Neural cell (in vitro differentiated cells): ENCODE data around the gene GGT5. TPM values are rescaled to one million over a fixed set of nuclear protein-coding genes. Genes with fewer than 3 reads are reported as not detected.

Source experiments
- H2AFZ ChIP-seq: fragments of 200-600, 300-800 bp; sonication (generic), shearing (Covaris generic); 2 replicates; pipeline ENCODE4 v1.6.0; 2014; ENCODE audit warnings: low read depth, mild to moderate bottlenecking, antibody characterized with exemption, low read length, moderate library complexity
- H3F3A ChIP-seq: fragments of 200-600 bp; shearing (Covaris generic); 2 replicates; pipeline ENCODE4 v1.6.1; 2016; ENCODE audit warnings: mild to moderate bottlenecking, moderate library complexity, mixed read lengths, antibody characterized with exemption, low read length; ENCODE audit not compliant: insufficient read depth, poor library complexity, severe bottlenecking
- H3K27ac ChIP-seq: fragments of 200-600, 300-800 bp; sonication (generic), shearing (Covaris generic); 2 replicates; pipeline ENCODE4 v1.5.1; 2014; ENCODE audit warnings: mild to moderate bottlenecking, low read length, moderate library complexity
- H3K27me3 ChIP-seq: fragments of 300-800, 200-600 bp; sonication (generic), shearing (Covaris generic); 2 replicates; pipeline ENCODE4 v1.6.0; 2014; ENCODE audit warnings: mild to moderate bottlenecking, low read depth, low read length, moderate library complexity; ENCODE audit not compliant: insufficient read depth
- H3K36me3 ChIP-seq: fragments of 300-800, 200-600 bp; sonication (generic), shearing (Covaris generic); 2 replicates; pipeline ENCODE4 v1.5.1; 2014; ENCODE audit warnings: mild to moderate bottlenecking, antibody characterized with exemption, low read length, moderate library complexity; ENCODE audit not compliant: insufficient read depth
- H3K4me2 ChIP-seq: fragments of 300-800, 200-600 bp; sonication (generic), shearing (Covaris generic); 2 replicates; pipeline ENCODE4 v1.6.0; 2014; ENCODE audit warnings: mild to moderate bottlenecking, low read length
- H3K4me3 ChIP-seq: fragments of 300-800, 200-600 bp; sonication (generic), shearing (Covaris generic); 2 replicates; pipeline ENCODE4 v1.5.1; 2014; ENCODE audit warnings: mild to moderate bottlenecking, low read length, moderate library complexity
- H3K79me2 ChIP-seq: fragments of 200-600 bp; shearing (Covaris generic); replicated peaks from 2 replicates; pipeline ENCODE4 v1.6.0; 2014; ENCODE audit warnings: mild to moderate bottlenecking, low read length, moderate library complexity; ENCODE audit not compliant: insufficient read depth
- H3K9ac ChIP-seq: fragments of 300-800, 200-600 bp; sonication (generic), shearing (Covaris generic); 2 replicates; pipeline ENCODE4 v1.6.1; 2016; ENCODE audit warnings: mild to moderate bottlenecking, low read length, mixed read lengths
- H3K9me2 ChIP-seq: fragments of 200-600 bp; shearing (Covaris generic); 2 replicates; pipeline ENCODE4 v1.6.1; 2016; ENCODE audit warnings: mild to moderate bottlenecking, low read length, mixed read lengths; ENCODE audit not compliant: insufficient read depth
- H3K9me3 ChIP-seq: fragments of 200-600, 300-800 bp; sonication (generic), shearing (Covaris generic); 2 replicates; pipeline ENCODE4 v1.6.1; 2016; ENCODE audit warnings: mild to moderate bottlenecking, mixed run types, low read length, moderate library complexity, mixed read lengths
- H4K20me1 ChIP-seq: fragments of 200-600 bp; shearing (Covaris generic); 2 replicates; pipeline ENCODE4 v1.6.1; 2016; ENCODE audit warnings: mild to moderate bottlenecking, mixed run types; ENCODE audit not compliant: insufficient read depth
- EP300 ChIP-seq: fragments of 450-650 bp; conservative IDR thresholded peaks from 2 replicates; pipeline ENCODE4 v1.6.1; 2014; ENCODE audit warnings: antibody characterized with exemption, mild to moderate bottlenecking, moderate library complexity; ENCODE audit not compliant: poor library complexity, severe bottlenecking
- EZH2 ChIP-seq: fragments of 200-600, 300-800 bp; shearing (Covaris generic), sonication (generic); IDR thresholded peaks from 2 replicates; pipeline ENCODE4 v1.6.1; 2014; ENCODE audit warnings: antibody characterized with exemption, low read length, borderline replicate concordance, mild to moderate bottlenecking; ENCODE audit not compliant: insufficient read depth, poor library complexity, severe bottlenecking
- MXI1 ChIP-seq: fragments of 450-650 bp; conservative IDR thresholded peaks from 2 replicates; pipeline ENCODE4 v1.6.1; 2014; ENCODE audit warnings: antibody characterized with exemption, mild to moderate bottlenecking; ENCODE audit not compliant: poor library complexity, severe bottlenecking
- POLR2AphosphoS5 ChIP-seq: IDR thresholded peaks from 2 replicates; pipeline ENCODE4 v1.6.1; 2012
- RAD21 ChIP-seq: fragments of 450-650 bp; conservative IDR thresholded peaks from 2 replicates; pipeline ENCODE4 v1.6.1; 2014; ENCODE audit warnings: antibody characterized with exemption, mild to moderate bottlenecking, moderate library complexity
- SMC3 ChIP-seq: fragments of 450-650 bp; conservative IDR thresholded peaks from 2 replicates; pipeline ENCODE4 v1.6.1; 2014; ENCODE audit warnings: antibody characterized with exemption, mild to moderate bottlenecking, moderate library complexity; ENCODE audit not compliant: poor library complexity
- TAF1 ChIP-seq: IDR thresholded peaks from 2 replicates; pipeline ENCODE4 v1.6.1; 2012; ENCODE audit warnings: low read depth
- polyA plus RNA-seq: library from polyadenylated mRNA; depleted of rRNA; stranded (reverse); fragments of >200 nt; gene quantifications from 2 replicates; pipeline ENCODE4 v1.2.3, GENCODE V29; 2014
- TF ChIP-seq, protein P1 (sequence below): fragments of 450-650 bp; IDR thresholded peaks from 2 replicates; pipeline ENCODE4 v1.5.1; 2014; ENCODE audit warnings: antibody characterized with exemption, mild to moderate bottlenecking, moderate library complexity; ENCODE audit not compliant: poor library complexity, severe bottlenecking
- TF ChIP-seq, protein P2 (sequence below): IDR thresholded peaks from 2 replicates; pipeline ENCODE4 v1.6.1; 2012; ENCODE audit warnings: borderline replicate concordance

GGT5 gene
- polyA plus RNA-seq, 1 donor from 2014 or later, result 0.12 TPM

DNA sequence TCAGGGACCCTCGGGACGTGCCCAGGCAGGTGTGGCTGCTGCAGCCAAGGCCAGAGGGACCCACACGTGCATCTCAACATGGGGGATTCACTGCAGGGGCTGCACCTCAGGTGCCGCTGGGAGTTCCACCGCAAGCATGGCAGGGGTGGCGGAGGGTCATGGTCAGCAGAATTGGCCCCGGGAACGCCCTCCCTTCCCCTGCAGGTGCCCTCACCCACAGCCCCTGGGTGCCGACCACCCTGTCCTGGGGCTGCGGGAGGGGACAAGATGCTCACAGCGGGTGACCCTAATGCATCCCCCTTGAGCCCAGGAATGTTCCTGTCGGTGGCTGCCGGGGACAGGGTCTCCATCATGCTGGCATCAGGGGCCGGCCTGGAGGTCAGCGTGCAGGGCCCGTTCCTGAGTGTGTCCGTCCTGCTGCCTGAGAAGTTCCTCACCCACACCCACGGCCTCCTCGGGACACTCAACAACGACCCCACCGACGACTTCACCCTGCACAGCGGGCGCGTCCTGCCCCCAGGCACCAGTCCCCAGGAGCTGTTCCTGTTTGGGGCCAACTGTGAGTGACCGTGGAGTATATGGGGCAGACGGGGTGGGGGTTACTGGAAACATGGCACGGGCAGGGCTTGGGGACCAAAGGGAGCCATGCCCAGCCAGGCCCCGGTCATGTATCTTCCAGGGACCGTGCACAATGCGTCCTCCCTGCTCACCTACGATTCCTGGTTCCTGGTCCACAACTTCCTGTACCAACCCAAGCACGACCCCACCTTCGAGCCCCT lies 57.8 kb downstream of the GGT5 start:
- Histone ChIP-seq H3F3A (no peaks in the 10 kb centered on the region), H3K9ac (no peak overlapping the region), H3K36me3 (no peaks in the 10 kb centered on the region), H3K4me3 (no peak overlapping the region), H3K4me2 (no peak overlapping the region), H3K79me2 (no peaks in the 10 kb centered on the region), H4K20me1 (no peaks in the 10 kb centered on the region), H2AFZ (no peak overlapping the region), H3K9me2 (no peaks in the 10 kb centered on the region), H3K27ac (no peak overlapping the region), H3K9me3 (no peaks in the 10 kb centered on the region), H3K27me3 (no peaks in the 10 kb centered on the region)
- no peak for TF ChIP-seq EZH2
- no peak for TF ChIP-seq RAD21
- TF ChIP-seq MXI1, result no peak
- TF ChIP-seq, protein P1, sequence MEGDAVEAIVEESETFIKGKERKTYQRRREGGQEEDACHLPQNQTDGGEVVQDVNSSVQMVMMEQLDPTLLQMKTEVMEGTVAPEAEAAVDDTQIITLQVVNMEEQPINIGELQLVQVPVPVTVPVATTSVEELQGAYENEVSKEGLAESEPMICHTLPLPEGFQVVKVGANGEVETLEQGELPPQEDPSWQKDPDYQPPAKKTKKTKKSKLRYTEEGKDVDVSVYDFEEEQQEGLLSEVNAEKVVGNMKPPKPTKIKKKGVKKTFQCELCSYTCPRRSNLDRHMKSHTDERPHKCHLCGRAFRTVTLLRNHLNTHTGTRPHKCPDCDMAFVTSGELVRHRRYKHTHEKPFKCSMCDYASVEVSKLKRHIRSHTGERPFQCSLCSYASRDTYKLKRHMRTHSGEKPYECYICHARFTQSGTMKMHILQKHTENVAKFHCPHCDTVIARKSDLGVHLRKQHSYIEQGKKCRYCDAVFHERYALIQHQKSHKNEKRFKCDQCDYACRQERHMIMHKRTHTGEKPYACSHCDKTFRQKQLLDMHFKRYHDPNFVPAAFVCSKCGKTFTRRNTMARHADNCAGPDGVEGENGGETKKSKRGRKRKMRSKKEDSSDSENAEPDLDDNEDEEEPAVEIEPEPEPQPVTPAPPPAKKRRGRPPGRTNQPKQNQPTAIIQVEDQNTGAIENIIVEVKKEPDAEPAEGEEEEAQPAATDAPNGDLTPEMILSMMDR, result no peak
- no peak for TF ChIP-seq POLR2AphosphoS5
- TF ChIP-seq TAF1, result no peak
- no peak for TF ChIP-seq EP300
- no peak for TF ChIP-seq SMC3
- TF ChIP-seq, protein P2, sequence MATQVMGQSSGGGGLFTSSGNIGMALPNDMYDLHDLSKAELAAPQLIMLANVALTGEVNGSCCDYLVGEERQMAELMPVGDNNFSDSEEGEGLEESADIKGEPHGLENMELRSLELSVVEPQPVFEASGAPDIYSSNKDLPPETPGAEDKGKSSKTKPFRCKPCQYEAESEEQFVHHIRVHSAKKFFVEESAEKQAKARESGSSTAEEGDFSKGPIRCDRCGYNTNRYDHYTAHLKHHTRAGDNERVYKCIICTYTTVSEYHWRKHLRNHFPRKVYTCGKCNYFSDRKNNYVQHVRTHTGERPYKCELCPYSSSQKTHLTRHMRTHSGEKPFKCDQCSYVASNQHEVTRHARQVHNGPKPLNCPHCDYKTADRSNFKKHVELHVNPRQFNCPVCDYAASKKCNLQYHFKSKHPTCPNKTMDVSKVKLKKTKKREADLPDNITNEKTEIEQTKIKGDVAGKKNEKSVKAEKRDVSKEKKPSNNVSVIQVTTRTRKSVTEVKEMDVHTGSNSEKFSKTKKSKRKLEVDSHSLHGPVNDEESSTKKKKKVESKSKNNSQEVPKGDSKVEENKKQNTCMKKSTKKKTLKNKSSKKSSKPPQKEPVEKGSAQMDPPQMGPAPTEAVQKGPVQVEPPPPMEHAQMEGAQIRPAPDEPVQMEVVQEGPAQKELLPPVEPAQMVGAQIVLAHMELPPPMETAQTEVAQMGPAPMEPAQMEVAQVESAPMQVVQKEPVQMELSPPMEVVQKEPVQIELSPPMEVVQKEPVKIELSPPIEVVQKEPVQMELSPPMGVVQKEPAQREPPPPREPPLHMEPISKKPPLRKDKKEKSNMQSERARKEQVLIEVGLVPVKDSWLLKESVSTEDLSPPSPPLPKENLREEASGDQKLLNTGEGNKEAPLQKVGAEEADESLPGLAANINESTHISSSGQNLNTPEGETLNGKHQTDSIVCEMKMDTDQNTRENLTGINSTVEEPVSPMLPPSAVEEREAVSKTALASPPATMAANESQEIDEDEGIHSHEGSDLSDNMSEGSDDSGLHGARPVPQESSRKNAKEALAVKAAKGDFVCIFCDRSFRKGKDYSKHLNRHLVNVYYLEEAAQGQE, result no peak

DNA sequence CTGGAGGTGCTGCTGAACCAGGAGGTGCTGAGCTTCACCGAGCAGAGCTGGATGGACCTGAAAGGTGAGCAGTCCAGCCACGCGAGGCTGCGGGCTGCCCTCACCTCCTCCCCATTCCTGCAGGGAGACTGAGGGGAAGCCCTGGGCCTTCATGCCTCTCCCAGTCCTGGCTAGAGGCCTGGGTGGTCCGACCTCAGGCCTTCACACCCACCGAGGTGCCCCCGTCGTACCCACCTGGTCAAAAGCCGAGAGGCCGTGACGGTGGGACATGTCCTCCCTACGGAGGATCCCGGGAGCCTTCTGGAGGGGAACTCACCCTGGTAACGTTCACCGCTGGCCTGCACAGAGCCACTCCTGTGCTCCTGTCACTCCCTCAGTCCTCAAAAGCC lies 58.5 kb downstream of the GGT5 start:
- Histone ChIP-seq H3K9me3 (no peaks in the 10 kb centered on the region), H3K27me3 (no peaks in the 10 kb centered on the region), H3K9me2 (no peaks in the 10 kb centered on the region), H3K9ac (no peak overlapping the region), H3K4me2 (no peak overlapping the region), H3K36me3 (no peaks in the 10 kb centered on the region), H3K27ac (no peak overlapping the region), H2AFZ (no peak overlapping the region), H4K20me1 (no peaks in the 10 kb centered on the region), H3K4me3 (no peak overlapping the region), H3F3A (no peaks in the 10 kb centered on the region), H3K79me2 (no peaks in the 10 kb centered on the region)
- TF ChIP-seq, protein P2, result no peak
- TF ChIP-seq POLR2AphosphoS5 (no peak), EZH2 (no peak), EP300 (no peak), TAF1 (no peak), RAD21 (no peak), SMC3 (no peak)
- TF ChIP-seq, protein P1, result no peak
